HG02623 (cell line): Measurements from ENCODE around the gene ENAH.

Experiments
- ATAC-seq: cut with Tn5 transposase; IDR thresholded peaks from one replicate; pipeline ENCODE4 v1.9.1; 2021; ENCODE audit warnings: moderate library complexity; ENCODE audit not compliant: unreplicated experiment

ENAH gene

DNA sequence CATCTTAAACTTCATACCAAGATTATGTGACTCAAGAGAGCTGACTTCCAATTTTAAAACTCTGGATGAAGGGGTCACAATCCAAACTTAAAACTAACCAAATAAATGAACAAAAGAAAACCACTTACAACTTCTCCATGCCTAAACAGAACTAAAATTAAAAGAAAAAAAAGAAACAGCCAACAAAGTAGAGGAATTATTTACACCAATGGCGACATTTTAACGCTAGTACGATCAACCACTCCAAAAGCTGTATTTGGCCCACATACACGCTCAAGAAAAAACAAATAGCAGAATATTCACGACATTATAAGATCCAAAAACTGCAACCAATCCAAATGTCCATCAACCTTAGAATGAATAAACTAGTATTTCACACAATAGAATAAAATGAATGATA lies 42.4 kb downstream of the ENAH start:
- ATAC-seq: no peak

DNA sequence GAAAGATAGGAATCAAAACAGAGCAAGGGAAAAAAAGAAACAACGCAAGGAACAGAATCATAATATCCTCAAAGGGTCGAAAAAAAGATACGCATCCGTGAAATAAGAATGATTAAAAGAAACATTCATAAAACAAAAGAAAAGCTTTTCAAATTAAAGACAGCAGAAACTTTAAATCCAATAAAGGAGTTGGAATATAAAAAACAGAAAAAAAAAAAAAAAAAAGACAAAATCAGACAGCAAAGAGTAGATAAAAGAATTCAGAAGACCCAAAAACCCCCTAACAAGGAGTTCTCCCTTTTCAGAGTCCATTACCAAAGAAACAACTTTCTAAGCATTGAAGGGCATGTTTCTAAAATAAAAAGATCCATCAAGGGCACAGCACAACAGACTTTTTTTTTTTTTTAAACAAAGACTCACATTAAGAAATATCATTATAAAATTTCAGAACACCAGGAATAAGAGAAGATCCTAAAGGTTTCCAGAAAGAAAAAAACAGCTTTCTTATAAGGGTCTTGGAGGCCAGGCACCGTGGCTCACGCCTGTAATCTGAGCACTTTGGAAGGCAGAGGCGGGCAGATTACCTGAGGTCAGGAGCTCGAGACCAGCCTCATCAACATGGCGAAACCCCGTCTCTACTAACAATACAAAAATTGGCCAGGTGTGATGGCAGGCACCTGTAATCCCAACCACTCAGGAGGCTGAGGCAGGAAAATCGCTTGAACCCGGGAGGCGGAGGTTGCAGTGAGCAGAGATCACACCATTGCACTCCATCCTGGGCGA lies 44.7 kb downstream of the ENAH start:
- ATAC-seq: no peak

DNA sequence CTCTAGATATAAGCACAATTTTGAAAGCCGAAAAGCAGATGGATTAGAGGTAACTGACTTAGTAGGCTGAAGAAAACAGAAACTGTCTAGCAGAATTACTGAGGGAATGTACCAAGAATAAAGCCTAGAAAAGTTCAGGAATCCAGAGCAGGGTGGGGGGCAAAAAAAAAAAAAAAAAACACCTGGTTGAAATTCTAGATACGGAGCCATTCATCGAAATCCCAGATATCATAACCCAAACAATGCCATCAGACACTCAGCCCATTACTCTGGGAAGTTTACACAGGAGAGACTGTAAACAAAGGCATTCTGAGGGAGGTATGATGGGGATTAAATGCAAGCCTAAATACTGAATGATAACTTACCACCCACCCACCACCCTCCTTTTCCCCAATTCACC lies 45.6 kb downstream of the ENAH start:
- ATAC-seq: no peak

DNA sequence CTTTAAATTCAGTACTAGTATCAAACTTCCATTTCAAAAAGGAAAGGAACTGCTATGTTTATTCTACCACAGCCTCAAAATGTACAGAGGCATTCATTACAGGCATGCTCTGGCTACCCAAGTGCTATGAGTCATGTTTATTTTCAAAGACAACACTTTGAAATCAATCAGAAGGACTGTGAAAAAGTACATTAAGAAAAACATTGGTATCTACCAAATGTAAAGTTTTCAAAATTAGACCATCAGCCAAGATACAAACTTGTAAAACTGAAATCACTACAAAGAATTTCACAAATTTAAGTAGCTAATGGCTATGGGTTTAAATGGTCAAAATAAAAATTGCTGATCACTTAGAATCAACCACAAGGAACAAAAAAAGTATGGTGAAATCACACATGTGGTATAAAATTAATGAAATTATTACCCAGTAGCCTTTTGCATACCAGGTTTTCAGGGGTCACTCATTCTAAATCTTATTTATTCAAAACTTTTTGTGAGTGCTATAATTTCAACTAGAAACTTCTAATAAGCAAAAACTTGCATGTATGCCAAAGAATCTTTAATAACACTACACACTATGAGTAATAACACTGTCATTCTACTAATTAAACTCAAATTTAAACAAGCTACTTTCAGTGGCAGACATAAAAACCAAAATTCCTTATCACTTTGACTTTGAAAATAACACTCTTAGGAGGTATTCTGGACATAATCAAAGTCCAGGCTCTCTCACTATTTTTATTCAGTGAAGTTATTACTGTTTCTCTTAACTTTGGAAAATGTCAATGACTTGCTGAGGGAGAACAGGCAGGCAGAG lies 49.2 kb downstream of the ENAH start:
- ATAC-seq: no peak

DNA sequence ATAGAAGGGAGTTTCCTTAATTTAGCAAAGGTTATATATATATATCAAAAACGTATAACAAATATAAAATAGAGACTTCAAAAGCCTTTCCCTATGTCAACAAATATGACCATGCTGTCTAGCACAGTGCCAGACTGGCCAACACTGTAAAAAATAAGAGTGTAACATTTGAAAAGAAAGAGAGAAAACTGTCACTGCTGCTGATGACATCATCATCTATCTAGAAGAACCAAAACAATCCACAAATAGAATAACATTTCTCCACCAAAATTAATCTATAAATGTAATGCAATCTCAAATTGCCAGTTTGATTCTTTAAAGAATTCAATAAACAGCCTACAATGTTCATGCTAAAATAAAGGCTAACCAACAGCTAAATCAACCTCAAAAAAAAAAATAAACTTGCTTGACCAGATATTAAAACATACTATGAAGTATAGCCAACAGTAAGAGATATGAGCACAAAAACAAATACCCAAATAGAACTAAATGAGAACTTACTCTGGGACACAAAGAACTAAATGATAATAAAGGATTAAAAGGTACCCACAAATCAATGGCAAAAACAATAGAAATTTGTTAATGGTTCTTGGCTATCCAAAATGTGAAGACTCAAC lies 50.2 kb downstream of the ENAH start:
- ATAC-seq: no peak

DNA sequence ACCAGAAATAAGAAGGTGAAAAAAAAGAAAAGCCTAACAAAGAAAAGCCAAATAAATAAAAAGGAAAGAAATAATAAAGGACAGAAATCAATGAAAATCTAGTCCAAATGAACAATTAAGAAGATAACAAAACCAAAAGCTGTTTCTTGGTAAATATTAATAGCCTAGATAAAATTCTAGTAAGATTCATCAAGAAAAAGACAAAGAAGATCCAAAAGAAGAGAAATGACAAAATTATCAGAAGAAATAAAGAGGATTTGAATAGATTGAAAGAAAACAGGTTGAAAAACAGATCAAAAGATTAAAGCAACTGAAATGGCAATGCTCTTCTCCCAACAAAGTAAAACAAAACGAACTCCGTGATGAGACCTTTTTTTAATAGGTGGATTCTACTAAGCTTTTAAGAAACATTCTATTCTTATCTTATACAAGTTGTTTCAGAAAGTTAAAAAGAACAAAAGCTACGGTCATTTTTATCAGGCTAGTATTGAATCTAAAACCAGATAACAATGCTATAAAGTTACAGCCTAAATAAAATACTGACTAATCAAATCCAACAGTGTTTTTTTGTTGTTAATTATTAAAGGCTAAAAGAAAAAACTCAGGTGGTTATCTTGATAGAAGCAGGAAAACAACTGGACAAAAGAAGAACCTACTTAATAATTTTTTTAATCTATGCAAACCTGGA lies 50.9 kb downstream of the ENAH start:
- ATAC-seq: no peak

DNA sequence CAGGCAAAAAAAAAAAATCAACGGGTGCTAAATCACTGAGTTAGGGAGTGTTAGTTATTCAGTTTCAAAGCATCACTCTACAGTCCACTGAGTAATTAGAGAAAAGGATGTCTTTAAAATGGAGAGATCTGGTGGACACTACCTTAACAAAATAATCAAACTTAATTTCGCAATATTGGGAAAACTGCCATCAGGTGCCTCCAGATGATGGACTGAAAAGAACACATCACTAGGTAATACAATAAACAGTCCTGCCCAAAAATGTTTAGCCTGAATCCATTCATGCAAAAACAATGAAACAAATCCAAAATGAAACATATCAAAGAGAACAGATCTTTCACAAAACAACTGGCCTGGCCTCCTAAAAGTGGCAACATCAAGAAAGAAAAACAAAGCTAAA lies 54.1 kb downstream of the ENAH start:
- ATAC-seq: no peak

DNA sequence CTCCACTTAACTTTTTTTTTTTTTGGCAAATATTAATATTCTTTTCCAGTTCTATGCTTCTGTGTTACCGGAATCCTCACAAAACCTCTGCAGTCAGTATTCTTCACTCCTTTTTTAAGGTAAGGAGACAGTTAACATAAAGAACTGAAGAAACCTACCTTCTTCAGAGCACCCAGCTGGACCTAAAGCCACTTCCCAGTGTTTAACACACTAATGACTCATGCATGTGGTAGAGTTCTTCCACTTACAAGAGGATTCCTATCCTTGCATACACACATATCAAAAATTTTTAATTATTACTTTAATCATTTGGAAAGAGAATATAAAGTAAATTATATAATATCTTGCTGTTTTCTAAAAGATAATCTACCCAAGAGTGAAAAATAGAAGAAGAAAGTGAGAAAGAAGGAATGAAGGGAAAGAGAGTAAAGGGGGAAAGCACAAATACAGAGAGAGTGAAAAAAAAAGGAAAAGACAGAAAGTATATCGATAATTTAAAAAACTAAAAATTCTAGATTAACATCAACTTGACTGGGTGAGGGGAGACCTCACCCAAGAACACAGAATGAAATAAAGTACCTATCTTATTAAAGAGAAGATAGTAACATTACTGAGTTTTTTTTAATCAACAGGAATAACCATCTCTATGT lies 54.9 kb downstream of the ENAH start:
- ATAC-seq: no peak

DNA sequence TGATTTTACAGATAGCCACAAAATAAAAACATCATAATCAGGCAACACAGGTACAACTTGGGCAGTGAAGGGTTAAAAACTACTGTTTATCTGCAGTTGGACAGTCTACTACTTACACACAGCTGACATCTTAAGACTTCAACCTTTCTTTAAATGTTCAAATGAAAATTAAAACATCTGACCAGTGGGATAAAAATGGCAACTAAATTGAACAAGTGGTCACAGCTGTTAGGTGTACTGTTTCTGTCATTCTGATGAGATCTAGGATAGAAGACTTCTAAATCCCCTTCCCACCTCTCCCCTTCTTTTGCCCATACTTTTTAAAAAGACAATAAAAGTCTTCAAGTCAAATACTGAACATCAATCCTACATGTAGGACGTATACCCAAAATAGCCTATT lies 56.2 kb downstream of the ENAH start:
- no peak for ATAC-seq

DNA sequence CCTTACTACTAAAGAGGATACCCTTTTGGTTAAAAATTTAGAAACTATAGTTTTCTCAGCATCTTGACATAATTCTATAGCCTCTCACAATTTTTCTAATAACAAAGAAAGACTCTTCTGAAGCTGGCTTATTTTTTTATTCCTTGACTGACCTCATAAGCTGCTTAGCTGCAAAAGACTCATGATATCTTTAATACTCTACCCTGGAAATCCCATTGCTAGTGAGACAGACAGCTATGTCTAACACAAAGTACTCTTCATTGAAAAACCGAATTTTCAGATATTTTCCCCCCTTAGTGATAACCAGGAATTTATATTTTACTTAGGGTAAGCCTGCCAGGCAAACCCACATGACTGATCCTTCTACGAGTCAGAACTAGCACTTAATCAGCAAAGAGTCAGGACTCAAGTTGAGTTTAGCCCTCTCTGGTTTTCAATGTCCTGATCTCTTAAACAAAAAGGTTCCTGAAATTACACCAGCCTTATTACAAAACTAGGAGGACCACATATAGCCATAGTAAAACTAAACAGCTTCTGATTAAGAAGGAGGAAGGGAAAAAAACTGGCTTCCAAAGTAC lies 56.9 kb downstream of the ENAH start:
- ATAC-seq: no peak

DNA sequence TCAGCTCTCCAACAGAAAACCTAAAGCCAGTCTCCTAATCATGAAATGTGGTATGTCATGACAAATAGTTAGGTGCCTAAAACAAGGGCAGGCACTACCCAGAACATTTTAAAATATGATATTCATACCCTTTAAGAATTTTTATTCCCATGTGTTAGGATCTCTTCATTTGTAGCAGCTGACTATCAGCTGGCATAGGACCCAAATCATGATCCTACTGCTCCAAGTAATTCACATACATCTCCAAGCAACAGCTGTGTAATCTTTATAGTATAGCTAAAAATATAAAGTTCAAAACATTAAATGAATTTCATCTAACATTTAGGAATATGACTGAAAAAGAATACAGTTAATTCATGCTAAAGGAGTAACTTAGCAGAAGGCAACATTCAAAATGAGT lies 57.5 kb downstream of the ENAH start:
- ATAC-seq: no peak

DNA sequence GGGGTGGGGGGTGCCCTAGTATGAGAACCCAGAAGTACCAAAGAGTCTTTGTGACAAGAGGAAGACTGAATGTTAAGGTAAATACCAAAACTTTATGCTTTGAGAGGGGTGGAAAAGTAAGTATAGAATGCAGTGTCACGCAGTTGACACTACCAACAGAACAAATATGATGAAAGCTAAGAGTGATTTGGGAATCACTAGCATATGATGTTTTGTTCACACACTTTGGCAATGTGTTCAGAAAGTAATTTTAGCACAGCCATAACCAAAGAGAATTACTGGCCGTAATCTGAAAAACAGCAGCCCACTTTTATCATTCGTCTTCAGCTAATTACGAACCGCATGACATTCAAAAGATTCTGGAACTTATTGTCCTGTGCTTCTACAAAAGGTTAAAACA lies 59.5 kb downstream of the ENAH start:
- no peak for ATAC-seq

DNA sequence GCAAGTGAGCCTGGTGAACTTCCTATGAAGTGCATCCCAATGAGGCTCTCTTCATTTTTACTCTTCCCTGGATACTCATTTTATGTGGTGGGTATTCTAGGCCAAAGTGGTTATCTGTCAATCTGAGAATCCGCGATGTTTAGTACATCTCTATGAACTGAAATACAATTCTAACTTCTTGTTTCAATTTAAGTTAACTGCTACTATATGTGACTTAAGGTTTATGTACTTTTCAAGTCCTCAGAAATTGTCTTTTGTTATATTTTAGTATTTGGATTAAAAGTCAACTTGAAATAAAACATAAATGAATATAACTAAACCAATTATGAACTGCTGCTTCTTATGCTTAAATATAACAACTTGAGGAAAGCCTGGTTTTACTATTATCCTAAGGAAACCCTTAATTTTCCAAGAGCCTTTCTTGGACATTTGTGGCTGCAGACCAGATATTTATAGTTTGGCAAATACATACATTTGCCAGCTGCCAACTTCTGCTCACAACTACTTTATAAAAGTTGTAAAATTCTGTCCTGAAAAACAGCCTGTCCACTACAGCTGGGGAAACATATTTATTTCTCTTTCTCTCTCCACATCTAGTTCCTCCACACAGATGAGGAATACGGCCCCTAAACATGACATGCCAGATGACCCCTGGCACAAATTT lies 60.4 kb downstream of the ENAH start:
- ATAC-seq: no peak

DNA sequence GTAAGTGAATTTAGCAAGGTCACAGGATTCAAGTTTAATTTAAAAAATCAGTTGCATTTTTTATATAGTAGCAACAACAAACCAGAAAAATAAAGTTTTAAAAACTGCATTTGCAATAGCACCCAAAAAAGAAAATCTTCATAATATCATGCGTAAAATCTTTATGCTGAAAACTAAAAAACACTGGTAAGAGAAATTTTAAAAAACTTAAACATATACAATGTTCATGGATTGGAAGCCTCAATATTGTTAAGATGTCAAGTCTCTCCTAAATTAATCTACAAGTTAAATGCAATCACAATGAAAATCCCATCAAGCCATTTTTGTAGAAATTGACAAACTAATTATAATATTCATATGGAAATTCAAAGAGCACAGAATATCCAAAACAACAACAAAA lies 65.6 kb downstream of the ENAH start:
- ATAC-seq: no peak

DNA sequence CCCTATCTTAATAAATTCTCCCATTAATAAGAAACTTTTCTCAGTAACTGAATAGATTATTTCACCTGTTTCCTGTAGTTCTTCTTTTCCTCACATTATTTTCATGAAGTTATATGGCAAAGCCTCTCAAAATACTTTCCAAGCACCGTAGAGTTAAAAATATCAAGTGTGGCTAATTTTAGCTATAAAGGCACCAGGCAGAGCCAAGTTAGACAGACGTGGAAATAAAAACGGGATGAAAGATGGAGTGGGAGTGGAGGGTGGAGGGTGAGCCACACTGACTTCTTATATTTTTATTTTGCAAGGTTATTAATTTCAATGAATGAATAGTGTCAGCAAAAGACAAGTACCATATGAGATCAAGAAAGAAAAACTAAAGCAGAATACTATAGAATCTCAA lies 71.7 kb downstream of the ENAH start:
- ATAC-seq: no peak

DNA sequence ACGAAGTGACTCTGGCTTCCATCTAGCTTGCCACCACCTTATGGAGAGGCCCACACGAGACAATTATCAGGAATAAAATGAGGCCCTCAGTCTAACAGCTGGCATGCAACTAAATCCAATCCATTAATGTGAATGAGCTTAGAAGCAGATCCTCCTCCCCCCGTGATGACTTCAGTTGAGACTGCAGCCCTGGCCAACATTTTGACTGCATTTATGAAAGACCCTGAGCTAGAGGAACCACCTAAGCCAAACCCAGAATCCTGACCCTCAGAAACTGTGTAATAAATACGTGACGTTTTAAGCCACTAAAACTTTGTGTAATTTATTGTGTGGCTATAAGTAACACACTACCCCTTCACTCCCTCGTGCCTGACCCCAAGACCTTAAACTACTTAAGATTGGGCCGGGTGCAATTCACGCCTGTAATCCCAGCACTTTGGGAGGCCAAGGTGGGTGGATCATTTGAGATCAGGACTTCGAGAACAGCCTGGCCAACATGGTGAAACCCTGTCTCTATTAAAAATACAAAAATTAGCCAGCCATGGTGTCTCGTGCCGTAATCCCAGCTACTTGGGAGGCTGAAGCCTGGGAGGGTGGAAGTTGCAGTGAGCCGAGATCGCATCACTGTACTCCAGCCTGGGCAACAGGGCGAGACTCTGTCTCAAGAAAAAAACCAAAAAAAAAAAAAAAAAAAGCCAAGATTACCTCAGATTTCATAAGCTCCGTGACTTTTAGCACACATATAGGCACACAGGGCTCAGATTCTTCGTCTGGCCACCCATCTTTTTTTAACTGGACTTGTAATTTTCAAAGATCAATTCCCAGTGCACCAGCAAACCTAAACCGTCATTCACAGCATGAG lies 72.5 kb downstream of the ENAH start:
- no peak for ATAC-seq

DNA sequence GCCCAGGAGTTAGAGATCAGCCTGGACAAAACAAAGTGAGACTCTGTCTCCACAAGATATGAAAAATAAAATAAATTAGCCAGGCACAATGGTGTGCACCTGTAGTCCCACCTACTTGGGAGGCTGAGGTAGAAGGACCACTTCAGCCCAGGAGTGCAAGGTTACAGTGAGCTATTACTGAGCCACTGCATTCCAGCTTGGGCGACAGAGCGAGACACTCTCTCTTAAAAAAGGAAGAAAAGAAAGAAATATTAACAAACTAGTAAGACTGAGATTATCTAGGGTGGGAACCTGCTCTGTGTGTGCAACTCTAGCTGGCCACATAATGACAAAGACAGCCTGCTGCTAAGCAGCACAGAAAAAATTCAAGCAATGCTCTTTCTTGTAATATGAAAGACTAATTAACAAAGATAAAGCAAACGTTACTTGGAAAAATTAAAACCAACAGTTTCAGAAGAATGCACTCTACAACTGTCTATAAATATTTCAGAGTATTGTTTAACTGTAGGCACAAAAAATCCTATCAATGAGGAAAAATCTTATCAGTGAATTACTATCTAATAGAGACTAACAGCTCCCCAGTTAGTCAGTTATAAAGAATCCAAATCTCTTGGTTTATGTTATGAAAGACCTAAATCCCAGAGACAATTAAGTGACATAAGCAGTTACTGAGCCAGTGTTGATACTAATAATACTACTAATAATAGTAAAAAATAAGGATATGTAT lies 74.5 kb downstream of the ENAH start:
- ATAC-seq: no peak

DNA sequence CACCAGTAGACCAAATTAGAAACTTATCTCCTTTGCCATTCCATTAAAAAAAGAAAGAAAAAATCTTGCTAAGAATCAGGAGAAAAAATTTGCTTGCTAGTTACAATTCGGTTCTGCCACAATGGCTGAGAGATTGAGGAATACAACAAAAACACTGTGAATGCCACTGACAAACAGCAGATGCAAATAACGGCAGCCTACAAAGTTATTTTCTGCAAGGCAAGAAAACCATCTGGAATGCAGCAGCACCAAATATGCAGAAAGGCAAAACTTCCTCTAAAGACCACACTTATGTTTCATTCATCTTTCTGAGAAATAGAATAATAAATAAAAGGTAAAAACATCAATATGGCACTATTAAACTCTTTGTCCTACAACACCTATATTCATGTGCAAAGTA lies 75.7 kb downstream of the ENAH start:
- ATAC-seq: no peak
